Measurements from ENCODE around the gene ZFYVE28.

DNA sequence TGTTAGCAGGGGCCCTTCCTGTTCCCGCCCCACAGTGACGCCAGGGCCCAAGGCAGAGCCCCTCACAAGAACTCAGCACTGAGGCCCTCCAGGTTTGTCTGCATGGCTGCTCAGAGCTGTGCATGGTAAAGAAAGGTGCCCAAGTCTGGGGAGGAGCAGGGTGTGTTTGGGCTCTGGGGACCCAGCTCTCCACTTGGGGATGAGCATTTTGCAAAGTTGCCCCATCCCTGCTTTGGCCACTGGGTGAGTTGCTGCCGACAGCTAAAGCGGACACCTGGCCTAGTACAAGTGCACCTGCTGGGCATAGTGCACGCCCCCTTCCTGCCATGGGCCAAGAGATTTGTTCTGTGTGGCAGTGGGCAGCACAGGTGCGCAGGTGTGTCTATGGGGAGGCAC is 154.5 kb downstream of the ZFYVE28 start:
- TF ChIP-seq EZH2 (IDR thresholded peaks at IDR 0.05) (no peak), EZH2phosphoT487 (IDR thresholded peaks at IDR 0.05) (no peak)
- TF ChIP-seq, protein P1, sequence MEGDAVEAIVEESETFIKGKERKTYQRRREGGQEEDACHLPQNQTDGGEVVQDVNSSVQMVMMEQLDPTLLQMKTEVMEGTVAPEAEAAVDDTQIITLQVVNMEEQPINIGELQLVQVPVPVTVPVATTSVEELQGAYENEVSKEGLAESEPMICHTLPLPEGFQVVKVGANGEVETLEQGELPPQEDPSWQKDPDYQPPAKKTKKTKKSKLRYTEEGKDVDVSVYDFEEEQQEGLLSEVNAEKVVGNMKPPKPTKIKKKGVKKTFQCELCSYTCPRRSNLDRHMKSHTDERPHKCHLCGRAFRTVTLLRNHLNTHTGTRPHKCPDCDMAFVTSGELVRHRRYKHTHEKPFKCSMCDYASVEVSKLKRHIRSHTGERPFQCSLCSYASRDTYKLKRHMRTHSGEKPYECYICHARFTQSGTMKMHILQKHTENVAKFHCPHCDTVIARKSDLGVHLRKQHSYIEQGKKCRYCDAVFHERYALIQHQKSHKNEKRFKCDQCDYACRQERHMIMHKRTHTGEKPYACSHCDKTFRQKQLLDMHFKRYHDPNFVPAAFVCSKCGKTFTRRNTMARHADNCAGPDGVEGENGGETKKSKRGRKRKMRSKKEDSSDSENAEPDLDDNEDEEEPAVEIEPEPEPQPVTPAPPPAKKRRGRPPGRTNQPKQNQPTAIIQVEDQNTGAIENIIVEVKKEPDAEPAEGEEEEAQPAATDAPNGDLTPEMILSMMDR (IDR thresholded peaks at IDR 0.05): no peak
